ENCODE data around the gene HIF1A. TPM values are rescaled to one million over a fixed set of nuclear protein-coding genes. Genes with fewer than 3 reads are reported as not detected.

HIF1A gene
- total RNA-seq, 1 donor, result 816 TPM

- Histone ChIP-seq H3K79me2 (ENCODE audit: insufficient read depth, low read length) (no peaks in the 10 kb centered on the region), H4K20me1 (ENCODE audit: insufficient read depth, low read length) (no peaks in the 10 kb centered on the region), H3K4me1 (ENCODE audit: insufficient read depth, low read length) (peaks cover 33% of the 10 kb centered on the region), H3K4me2 (ENCODE audit: insufficient read depth, low read length) (no peak overlapping the region), H3K9me3 (ENCODE audit: low read depth, low read length) (no peaks in the 10 kb centered on the region), H3K27me3 (ENCODE audit: insufficient read depth, low read length) (no peaks in the 10 kb centered on the region), H3K27ac (ENCODE audit: low read depth, low read length) (peak overlapping the region; percentile 92), H3K4me3 (ENCODE audit: insufficient read depth, low read length) (no peak overlapping the region), H2AFZ (ENCODE audit: low read length) (no peak overlapping the region), H3K36me3 (ENCODE audit: insufficient read depth, low read length) (no peaks in the 10 kb centered on the region)
- TF ChIP-seq CTCF (IDR thresholded peaks at IDR 0.05; ENCODE audit: extremely low read depth, low read depth, low read length), result no peak
- no peak for DNase-seq (ENCODE audit: insufficient read length, low spot score, missing footprints)
These were observed 35.7 kb upstream of the HIF1A start for GRCh38 chr14:61659582-61659981.

- Histone ChIP-seq H3K4me3 (ENCODE audit: insufficient read depth, low read length) (peak overlapping the region; percentile 48), H3K36me3 (ENCODE audit: insufficient read depth, low read length) (no peaks in the 10 kb centered on the region), H3K4me1 (ENCODE audit: insufficient read depth, low read length) (peaks cover 33% of the 10 kb centered on the region), H2AFZ (ENCODE audit: low read length) (peak overlapping the region; percentile 56), H3K27me3 (ENCODE audit: insufficient read depth, low read length) (no peaks in the 10 kb centered on the region), H3K4me2 (ENCODE audit: insufficient read depth, low read length) (peak overlapping the region; percentile 85), H3K9me3 (ENCODE audit: low read depth, low read length) (no peaks in the 10 kb centered on the region), H3K27ac (ENCODE audit: low read depth, low read length) (peak overlapping the region; percentile 92), H3K79me2 (ENCODE audit: insufficient read depth, low read length) (no peaks in the 10 kb centered on the region), H4K20me1 (ENCODE audit: insufficient read depth, low read length) (no peaks in the 10 kb centered on the region)
- DNase-seq (ENCODE audit: insufficient read length, low spot score, missing footprints), result peak; percentile 70
- TF ChIP-seq CTCF (IDR thresholded peaks at IDR 0.05; ENCODE audit: extremely low read depth, low read depth, low read length), result no peak
These were observed 33.6 kb upstream of the HIF1A start for GRCh38 chr14:61661471-61662400.

- Histone ChIP-seq H3K4me2 (ENCODE audit: insufficient read depth, low read length) (peak overlapping the region; percentile 85), H3K27me3 (ENCODE audit: insufficient read depth, low read length) (no peaks in the 10 kb centered on the region), H3K27ac (ENCODE audit: low read depth, low read length) (peak overlapping the region; percentile 92), H3K36me3 (ENCODE audit: insufficient read depth, low read length) (no peaks in the 10 kb centered on the region), H3K4me3 (ENCODE audit: insufficient read depth, low read length) (peak overlapping the region; percentile 48), H3K79me2 (ENCODE audit: insufficient read depth, low read length) (no peaks in the 10 kb centered on the region), H3K4me1 (ENCODE audit: insufficient read depth, low read length) (peaks cover 33% of the 10 kb centered on the region), H4K20me1 (ENCODE audit: insufficient read depth, low read length) (no peaks in the 10 kb centered on the region), H3K9me3 (ENCODE audit: low read depth, low read length) (no peaks in the 10 kb centered on the region), H2AFZ (ENCODE audit: low read length) (peak overlapping the region; percentile 56)
- no peak for TF ChIP-seq CTCF (IDR thresholded peaks at IDR 0.05; ENCODE audit: extremely low read depth, low read depth, low read length)
- no peak for DNase-seq (ENCODE audit: insufficient read length, low spot score, missing footprints)
These were observed 32.6 kb upstream of the HIF1A start for GRCh38 chr14:61662437-61663311.
